ENCODE data around the gene STAM2.

DNA sequence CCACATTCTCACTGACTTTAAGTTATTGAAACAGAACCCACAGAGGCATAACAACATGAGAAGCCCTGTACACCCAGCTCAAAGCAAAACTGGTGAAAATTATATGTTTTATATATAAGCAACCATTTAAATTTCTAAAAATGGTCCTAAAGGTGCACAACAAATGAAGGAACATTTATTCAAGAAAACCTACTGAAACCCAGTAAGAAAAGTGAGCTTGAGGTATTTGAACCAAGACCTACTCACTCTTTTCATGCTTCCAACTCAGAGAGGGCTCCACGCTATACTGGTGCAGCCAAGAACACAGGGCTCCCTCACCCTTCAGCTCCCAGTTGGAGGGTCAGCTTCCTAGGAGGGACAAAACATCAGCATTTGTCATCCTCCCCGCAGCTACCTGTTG lies 74.6 kb downstream of the STAM2 start:
- no peak for TF ChIP-seq POLR2A (IDR thresholded peaks at IDR 0.05; ENCODE audit: low read depth, low read length)
- TF ChIP-seq POLR2AphosphoS5 (IDR thresholded peaks at IDR 0.05; ENCODE audit: low read depth, low read length), result no peak
- TF ChIP-seq TAF1 (IDR thresholded peaks at IDR 0.05; ENCODE audit: low read depth, low read length), result no peak
